A549 (cell line): ENCODE results near the gene SH3BGRL2.

Source experiments
- BHLHE40 ChIP-seq: IDR thresholded peaks from 2 replicates; pipeline ENCODE4 v1.6.1; 2012; ENCODE audit warnings: low read depth, low read length, inconsistent platforms
- CBX8 ChIP-seq: fragments of 200-600 bp; sonication (generic); IDR thresholded peaks from 2 replicates; pipeline ENCODE4 v1.6.1; 2016
- HDAC2 ChIP-seq: fragments of 200-600 bp; sonication (generic); IDR thresholded peaks from 2 replicates; pipeline ENCODE4 v1.6.1; 2016
- MAZ ChIP-seq: fragments of 150-350 bp; IDR thresholded peaks from 2 replicates; pipeline ENCODE4 v1.6.1; 2014; ENCODE audit warnings: antibody characterized with exemption, low read depth, low read length, borderline replicate concordance
- NPAS2 ChIP-seq: fragments of 250-450 bp; sonication (Bioruptor Pico); IDR thresholded peaks from 2 replicates; pipeline ENCODE4 v1.8.0; 2022; ENCODE audit warnings: mild to moderate bottlenecking, moderate library complexity, borderline replicate concordance
- PBX3 ChIP-seq: IDR thresholded peaks from 2 replicates; pipeline ENCODE4 v1.6.1; 2012
- POLR2A ChIP-seq: IDR thresholded peaks from 2 replicates; pipeline ENCODE4 v1.6.1; 2012; ENCODE audit warnings: mild to moderate bottlenecking, low read length
- RAD21 ChIP-seq, 2 experiments: fragments of >200 bp in 1 of 2; sonication (Bioruptor Twin) in 1 of 2; formaldehyde crosslinking in 1 of 2; IDR thresholded peaks in 1 of 2; conservative IDR thresholded peaks in 1 of 2; 2 replicates in 1 of 2; 3 replicates in 1 of 2; pipeline ENCODE4 v1.6.1; 2012 to 2018; ENCODE audit warnings: inconsistent platforms in 1 of 2
- RARB ChIP-seq: fragments of 250-450 bp; sonication (Bioruptor Pico); IDR thresholded peaks from 2 replicates; pipeline ENCODE4 v1.8.0; 2021; ENCODE audit warnings: mild to moderate bottlenecking, moderate library complexity
- RNF2 ChIP-seq: fragments of 200-600 bp; sonication (generic); IDR thresholded peaks from 2 replicates; pipeline ENCODE4 v1.6.1; 2016; ENCODE audit warnings: low read depth, mild to moderate bottlenecking, antibody characterized with exemption, moderate library complexity, borderline replicate concordance
- SMC3 ChIP-seq: fragments of >200 bp; sonication (Bioruptor Twin); formaldehyde crosslinking; IDR thresholded peaks from 3 replicates; pipeline ENCODE4 v1.6.1; 2018; ENCODE audit warnings: inconsistent platforms
- TF ChIP-seq, protein P1 (sequence below): fragments of >200 bp; sonication (Bioruptor Twin); formaldehyde crosslinking; IDR thresholded peaks from 3 replicates; pipeline ENCODE4 v1.5.1; 2016
- TF ChIP-seq, protein P2 (sequence below): fragments of 250-450 bp; sonication (Bioruptor Pico); IDR thresholded peaks from 2 replicates; pipeline ENCODE4 v1.5.0; 2021; ENCODE audit warnings: mild to moderate bottlenecking, moderate library complexity, borderline replicate concordance

- no peak for TF ChIP-seq RAD21 (conservative IDR thresholded peaks at IDR 0.05 in 1 of 2, IDR thresholded peaks at IDR 0.05 in 1 of 2)
- TF ChIP-seq, protein P1, sequence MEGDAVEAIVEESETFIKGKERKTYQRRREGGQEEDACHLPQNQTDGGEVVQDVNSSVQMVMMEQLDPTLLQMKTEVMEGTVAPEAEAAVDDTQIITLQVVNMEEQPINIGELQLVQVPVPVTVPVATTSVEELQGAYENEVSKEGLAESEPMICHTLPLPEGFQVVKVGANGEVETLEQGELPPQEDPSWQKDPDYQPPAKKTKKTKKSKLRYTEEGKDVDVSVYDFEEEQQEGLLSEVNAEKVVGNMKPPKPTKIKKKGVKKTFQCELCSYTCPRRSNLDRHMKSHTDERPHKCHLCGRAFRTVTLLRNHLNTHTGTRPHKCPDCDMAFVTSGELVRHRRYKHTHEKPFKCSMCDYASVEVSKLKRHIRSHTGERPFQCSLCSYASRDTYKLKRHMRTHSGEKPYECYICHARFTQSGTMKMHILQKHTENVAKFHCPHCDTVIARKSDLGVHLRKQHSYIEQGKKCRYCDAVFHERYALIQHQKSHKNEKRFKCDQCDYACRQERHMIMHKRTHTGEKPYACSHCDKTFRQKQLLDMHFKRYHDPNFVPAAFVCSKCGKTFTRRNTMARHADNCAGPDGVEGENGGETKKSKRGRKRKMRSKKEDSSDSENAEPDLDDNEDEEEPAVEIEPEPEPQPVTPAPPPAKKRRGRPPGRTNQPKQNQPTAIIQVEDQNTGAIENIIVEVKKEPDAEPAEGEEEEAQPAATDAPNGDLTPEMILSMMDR: no peak
- TF ChIP-seq CBX8: no peak
- TF ChIP-seq BHLHE40: no peak
- TF ChIP-seq RARB (CRISPR knock-in tag): no peak
- TF ChIP-seq MAZ: no peak
- no peak for TF ChIP-seq POLR2A
- no peak for TF ChIP-seq NPAS2 (CRISPR knock-in tag)
- no peak for TF ChIP-seq PBX3
- TF ChIP-seq, protein P2, sequence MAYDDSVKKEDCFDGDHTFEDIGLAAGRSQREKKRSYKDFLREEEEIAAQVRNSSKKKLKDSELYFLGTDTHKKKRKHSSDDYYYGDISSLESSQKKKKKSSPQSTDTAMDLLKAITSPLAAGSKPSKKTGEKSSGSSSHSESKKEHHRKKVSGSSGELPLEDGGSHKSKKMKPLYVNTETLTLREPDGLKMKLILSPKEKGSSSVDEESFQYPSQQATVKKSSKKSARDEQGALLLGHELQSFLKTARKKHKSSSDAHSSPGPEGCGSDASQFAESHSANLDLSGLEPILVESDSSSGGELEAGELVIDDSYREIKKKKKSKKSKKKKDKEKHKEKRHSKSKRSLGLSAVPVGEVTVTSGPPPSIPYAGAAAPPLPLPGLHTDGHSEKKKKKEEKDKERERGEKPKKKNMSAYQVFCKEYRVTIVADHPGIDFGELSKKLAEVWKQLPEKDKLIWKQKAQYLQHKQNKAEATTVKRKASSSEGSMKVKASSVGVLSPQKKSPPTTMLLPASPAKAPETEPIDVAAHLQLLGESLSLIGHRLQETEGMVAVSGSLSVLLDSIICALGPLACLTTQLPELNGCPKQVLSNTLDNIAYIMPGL (CRISPR knock-in tag): no peak
- TF ChIP-seq RNF2: no peak
- no peak for TF ChIP-seq SMC3
- no peak for TF ChIP-seq HDAC2
These were observed 42.8 kb downstream of the SH3BGRL2 start for GRCh38 chr6:79673947-79674346.
